AG09309 (cell line): Measurements from ENCODE around the gene TMC1.

ENCODE experiments used
- DNase-seq: peaks from one replicate; pipeline ENCODE4 v3.0.0-alpha.2; 2010; ENCODE audit warnings: low read depth
- H3K4me3 ChIP-seq: 2 replicates; pipeline ENCODE4 v1.5.1; 2011; ENCODE audit warnings: mild to moderate bottlenecking, low read depth, low read length, moderate library complexity; ENCODE audit not compliant: control insufficient read depth
- TF ChIP-seq, protein P1 (sequence below): IDR thresholded peaks from 2 replicates; pipeline ENCODE4 v1.5.1; 2011; ENCODE audit warnings: mild to moderate bottlenecking, low read depth, low read length, inconsistent platforms; ENCODE audit not compliant: insufficient read depth, control insufficient read depth; ENCODE audit errors: missing control alignments

The TMC1 gene

DNA sequence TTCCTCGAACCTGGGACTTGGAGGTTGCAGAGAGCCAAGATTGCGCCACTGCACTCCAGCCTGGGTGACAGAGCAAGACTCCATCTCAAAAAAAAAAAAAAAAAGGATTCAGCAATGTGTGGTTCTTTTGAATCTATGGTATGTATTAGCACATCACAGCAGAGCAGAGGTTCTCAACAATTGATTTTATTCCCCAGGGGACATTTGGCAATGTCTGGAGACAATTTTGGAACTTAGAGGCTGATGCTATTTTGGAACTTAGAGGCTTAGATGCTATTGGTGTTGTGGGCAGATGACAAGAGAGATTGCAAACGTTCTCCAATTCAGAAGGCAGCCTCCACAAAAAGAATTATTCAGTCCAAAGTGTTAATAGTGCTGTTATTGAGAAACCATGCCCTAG lies 115.2 kb downstream of the TMC1 start:
- TF ChIP-seq, protein P1, sequence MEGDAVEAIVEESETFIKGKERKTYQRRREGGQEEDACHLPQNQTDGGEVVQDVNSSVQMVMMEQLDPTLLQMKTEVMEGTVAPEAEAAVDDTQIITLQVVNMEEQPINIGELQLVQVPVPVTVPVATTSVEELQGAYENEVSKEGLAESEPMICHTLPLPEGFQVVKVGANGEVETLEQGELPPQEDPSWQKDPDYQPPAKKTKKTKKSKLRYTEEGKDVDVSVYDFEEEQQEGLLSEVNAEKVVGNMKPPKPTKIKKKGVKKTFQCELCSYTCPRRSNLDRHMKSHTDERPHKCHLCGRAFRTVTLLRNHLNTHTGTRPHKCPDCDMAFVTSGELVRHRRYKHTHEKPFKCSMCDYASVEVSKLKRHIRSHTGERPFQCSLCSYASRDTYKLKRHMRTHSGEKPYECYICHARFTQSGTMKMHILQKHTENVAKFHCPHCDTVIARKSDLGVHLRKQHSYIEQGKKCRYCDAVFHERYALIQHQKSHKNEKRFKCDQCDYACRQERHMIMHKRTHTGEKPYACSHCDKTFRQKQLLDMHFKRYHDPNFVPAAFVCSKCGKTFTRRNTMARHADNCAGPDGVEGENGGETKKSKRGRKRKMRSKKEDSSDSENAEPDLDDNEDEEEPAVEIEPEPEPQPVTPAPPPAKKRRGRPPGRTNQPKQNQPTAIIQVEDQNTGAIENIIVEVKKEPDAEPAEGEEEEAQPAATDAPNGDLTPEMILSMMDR: no peak
- no peak overlapping the region for H3K4me3 ChIP-seq
- no peak for DNase-seq

DNA sequence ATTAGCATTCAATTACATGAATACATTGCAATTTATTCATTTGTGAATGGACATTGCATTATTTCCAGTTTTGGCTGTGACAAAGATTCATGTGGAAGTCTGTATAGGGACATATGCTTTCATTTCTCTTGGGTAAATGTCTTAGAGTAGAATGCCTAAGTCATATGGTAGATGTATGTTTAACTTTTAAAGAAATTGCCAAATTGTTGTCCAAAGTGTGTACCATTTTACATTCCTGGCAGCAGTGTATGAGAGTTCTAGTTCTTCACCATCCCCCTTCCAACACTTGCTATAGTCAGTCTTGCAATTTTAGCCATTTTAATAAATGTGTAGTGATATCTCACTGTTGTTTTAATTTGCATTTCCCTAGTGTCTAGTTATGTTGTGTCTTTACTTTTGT lies 122.2 kb downstream of the TMC1 start:
- H3K4me3 ChIP-seq: no peak overlapping the region
- no peak for DNase-seq
- TF ChIP-seq, protein P1: no peak

DNA sequence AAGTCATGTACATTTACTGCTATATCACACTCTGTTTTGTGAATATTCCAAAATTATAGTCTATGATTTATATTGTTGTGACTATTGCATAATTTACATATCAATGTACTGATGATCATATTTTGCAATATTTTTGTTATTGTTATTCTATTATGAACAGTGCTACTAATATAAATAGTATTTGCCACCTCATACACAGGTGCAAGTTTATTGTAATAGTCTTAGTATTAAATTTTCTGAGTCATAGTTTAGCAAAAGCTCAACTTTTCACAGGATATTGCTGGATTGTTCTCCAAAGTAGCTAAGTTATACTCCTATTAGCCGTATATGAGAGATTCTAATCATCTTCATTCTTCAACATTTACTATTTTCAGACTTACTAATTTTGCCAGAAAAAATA lies 124.7 kb downstream of the TMC1 start:
- no peak for DNase-seq
- TF ChIP-seq, protein P1: no peak
- no peak overlapping the region for H3K4me3 ChIP-seq

DNA sequence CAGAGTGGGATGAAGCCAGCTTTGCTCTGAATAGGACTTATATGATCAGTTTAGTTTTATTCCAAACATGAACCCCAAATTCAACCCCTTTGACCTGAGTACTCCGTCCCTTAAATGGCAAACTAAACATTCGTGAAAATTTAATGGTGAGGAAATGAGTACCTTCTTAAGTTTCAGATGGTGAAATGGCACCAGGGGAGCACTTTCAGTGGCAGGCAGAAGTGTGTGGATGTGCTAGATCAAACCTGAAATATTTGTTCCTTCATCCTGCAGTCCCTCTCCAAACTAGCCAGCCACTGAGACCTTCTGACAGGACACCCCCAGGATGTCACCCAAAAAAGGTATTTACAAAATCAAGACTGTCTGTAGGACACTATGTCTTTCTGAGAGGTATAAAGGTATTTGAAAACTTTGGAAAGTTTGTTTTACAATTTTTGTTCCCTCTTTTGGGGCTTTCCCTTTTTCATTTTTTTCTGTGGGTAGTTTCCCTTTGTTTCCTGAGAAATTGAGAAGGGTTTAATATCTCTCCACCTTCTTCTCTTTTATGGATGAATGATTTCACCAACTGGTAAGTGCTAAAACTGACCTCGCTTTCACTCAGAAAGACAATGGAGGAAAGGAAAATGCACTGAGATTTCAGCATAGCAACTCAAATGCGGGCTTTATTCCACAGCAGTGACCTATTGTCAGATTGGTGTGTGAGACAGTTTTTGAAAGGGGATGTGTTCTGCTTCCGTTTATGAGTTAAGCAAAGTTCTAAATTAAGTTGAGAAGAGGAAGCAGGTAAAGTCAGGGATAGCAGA lies 127.1 kb downstream of the TMC1 start:
- TF ChIP-seq, protein P1: no peak
- H3K4me3 ChIP-seq: no peak overlapping the region
- no peak for DNase-seq

GRCh38 chr9:72649127-72649442 lies 127.7 kb downstream of the TMC1 start:
- DNase-seq: no peak
- TF ChIP-seq, protein P1: no peak
- no peak overlapping the region for H3K4me3 ChIP-seq

DNA sequence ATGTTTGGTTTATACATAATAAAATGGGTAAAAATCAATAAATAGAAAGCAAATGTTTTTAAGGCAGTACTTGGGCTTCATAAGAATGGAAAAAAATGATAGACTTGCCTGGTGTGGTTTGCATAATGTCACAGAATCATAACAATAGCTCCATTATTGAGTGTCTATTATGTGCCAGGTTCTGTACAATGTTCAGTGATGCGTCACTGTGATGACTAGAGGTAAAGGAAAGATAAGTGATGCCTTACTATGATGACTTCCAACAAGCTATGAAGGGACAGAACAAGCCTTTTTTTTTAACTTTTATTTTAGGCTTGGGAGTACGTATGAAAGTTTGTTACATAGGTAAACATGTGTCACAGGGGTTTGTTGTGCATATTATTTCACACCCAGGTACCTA lies 128.8 kb downstream of the TMC1 start:
- TF ChIP-seq, protein P1: no peak
- DNase-seq: no peak
- H3K4me3 ChIP-seq: no peak overlapping the region
